Measurements from ENCODE around the gene DMD.

The DMD gene

DNA sequence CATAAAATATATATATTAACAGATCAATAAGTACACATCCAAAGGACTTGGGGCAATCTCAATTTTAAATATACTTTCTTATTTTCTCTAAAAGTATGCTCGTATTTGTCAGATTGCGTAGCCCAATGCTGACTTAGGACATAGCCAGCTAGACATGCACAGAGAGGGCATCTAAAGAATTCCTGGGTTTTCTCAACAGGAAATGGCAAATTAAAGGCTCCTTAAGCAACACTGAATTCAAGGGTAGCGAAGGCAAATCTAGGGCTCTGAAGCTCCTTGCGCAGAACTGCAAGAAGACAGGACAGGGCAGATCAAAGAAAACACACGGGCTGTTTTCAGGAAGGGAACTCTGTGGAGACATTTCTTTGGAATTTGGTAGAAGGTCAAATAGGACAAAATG is 2044.9 kb downstream of the DMD start:
- H3K4me3 ChIP-seq (ENCODE audit: low read depth, low read length) = no peak overlapping the region
- TF ChIP-seq, protein P1, sequence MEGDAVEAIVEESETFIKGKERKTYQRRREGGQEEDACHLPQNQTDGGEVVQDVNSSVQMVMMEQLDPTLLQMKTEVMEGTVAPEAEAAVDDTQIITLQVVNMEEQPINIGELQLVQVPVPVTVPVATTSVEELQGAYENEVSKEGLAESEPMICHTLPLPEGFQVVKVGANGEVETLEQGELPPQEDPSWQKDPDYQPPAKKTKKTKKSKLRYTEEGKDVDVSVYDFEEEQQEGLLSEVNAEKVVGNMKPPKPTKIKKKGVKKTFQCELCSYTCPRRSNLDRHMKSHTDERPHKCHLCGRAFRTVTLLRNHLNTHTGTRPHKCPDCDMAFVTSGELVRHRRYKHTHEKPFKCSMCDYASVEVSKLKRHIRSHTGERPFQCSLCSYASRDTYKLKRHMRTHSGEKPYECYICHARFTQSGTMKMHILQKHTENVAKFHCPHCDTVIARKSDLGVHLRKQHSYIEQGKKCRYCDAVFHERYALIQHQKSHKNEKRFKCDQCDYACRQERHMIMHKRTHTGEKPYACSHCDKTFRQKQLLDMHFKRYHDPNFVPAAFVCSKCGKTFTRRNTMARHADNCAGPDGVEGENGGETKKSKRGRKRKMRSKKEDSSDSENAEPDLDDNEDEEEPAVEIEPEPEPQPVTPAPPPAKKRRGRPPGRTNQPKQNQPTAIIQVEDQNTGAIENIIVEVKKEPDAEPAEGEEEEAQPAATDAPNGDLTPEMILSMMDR (IDR thresholded peaks at IDR 0.05; ENCODE audit: low read depth, low read length, missing control alignments) = no peak
- DNase-seq (ENCODE audit: low read depth) = no peak

DNA sequence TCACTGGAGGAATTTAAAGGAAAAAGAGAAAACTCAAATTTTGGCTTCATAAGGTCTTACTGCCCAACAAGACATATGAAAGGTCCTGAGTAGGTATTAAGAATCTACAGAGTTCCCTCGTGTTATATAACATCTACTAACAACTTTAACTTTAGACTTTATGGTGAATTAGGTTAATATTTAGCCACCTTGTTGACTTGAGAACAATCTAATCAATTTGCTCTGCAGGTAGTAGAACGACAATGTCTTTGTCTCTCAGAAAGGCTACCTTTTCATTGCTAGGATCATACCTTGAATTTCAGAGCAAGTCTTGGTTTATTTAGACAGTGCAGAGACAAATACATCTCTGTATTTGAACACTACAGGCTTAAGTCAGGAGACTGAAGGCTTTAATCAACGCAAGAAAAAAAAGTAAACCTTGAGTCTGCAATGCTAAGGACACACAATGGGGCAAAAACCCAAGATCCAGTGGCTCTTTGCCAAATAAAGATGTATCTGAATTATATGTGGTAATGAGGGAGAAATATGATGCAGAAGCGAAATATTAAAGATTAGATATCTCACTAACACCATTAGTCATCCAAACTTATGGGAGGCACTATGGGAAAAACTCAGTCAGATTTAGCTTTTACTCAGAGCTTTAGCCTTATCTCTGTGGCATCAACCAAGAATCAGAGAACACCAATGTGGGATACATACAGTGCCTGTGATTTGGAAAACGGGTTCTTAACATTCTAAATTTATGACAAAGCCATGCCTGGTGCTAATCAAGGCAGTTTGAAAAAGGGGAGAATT is 2045.9 kb downstream of the DMD start:
- DNase-seq (ENCODE audit: low read depth) = no peak
- H3K4me3 ChIP-seq (ENCODE audit: low read depth, low read length) = no peak overlapping the region
- TF ChIP-seq, protein P1 (IDR thresholded peaks at IDR 0.05; ENCODE audit: low read depth, low read length, missing control alignments) = no peak

DNA sequence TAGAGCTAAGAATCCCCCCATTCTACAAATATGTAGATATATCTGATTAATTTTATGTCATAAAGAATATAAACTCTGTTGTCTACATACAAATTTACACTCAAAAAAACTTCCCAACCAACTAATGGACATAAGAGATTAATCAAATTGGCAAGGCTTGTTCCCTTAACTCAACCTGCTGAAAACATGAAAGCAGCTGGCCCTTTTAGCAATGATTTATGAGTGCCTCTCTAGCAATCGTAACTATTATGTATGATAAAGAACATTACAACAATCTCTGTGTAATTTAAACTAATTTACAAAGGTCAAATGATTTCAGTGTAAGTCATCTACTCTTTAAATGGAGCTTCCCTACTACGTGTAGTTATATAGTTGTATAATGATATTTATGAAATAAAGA is 2056.4 kb downstream of the DMD start:
- TF ChIP-seq, protein P1 (IDR thresholded peaks at IDR 0.05; ENCODE audit: low read depth, low read length, missing control alignments) = no peak
- DNase-seq (ENCODE audit: low read depth) = no peak
- H3K4me3 ChIP-seq (ENCODE audit: low read depth, low read length) = no peak overlapping the region

GRCh38 chrX:31153475-31154047 is 2057.8 kb downstream of the DMD start:
- TF ChIP-seq, protein P1 (IDR thresholded peaks at IDR 0.05; ENCODE audit: low read depth, low read length, missing control alignments) = no peak
- no peak for DNase-seq (ENCODE audit: low read depth)
- no peak overlapping the region for H3K4me3 ChIP-seq (ENCODE audit: low read depth, low read length)

GRCh38 chrX:31147175-31147574 is 2064.2 kb downstream of the DMD start:
- TF ChIP-seq, protein P1 (IDR thresholded peaks at IDR 0.05; ENCODE audit: low read depth, low read length, missing control alignments) = no peak
- no peak overlapping the region for H3K4me3 ChIP-seq (ENCODE audit: low read depth, low read length)
- DNase-seq (ENCODE audit: low read depth) = no peak

DNA sequence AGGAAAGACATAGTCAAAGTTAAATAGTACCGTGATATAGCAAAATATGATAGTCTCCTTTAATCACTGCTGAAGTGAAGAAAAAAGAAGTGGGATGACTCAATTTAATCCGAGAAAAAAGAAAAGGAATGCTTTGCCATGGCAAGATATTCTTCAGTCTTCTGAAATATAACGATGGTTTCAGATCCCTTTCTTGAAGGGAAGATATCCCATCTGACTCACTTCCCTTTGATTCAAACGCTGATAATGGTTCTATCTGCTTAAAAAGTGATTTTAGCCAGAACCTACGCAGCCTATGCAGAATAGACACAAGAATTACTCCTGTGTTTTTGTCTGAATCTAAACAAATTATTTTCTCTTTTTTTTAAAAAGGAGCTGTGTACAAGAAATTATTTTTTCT is 2071.4 kb downstream of the DMD start:
- TF ChIP-seq, protein P1 (IDR thresholded peaks at IDR 0.05; ENCODE audit: low read depth, low read length, missing control alignments) = no peak
- H3K4me3 ChIP-seq (ENCODE audit: low read depth, low read length) = no peak overlapping the region
- DNase-seq (ENCODE audit: low read depth) = no peak

- no peak for DNase-seq (ENCODE audit: low read depth)
- no peak overlapping the region for H3K4me3 ChIP-seq (ENCODE audit: low read depth, low read length)
- TF ChIP-seq, protein P1 (IDR thresholded peaks at IDR 0.05; ENCODE audit: low read depth, low read length, missing control alignments) = no peak
Observed at GRCh38 chrX:31138124-31138523, 2073.2 kb downstream of the DMD start.

Data from GM12864 (cell line).